Transverse colon (tissue), 4 donors: ENCODE results near the gene FCAR.
"Not testable (repeated sequence)": the region's sequence is repeated elsewhere in the genome, so short reads cannot be mapped to it uniquely, and the experiment has no call there.

Experiments used
- CTCF ChIP-seq, 5 experiments: fragments of 200-600 bp in 3 of 5; fragments of 450-650 bp in 2 of 5; sonication (generic) in 3 of 5; IDR thresholded peaks; 1 replicate in 2 of 5; 2 replicates in 3 of 5; pipeline ENCODE4 v1.5.1; 2016 to 2017; ENCODE audit warnings: antibody characterized with exemption in 5 of 5, inconsistent platforms in 3 of 5, mild to moderate bottlenecking in 2 of 5, moderate library complexity in 1 of 5
- EP300 ChIP-seq: sonication (generic); formaldehyde crosslinking; IDR thresholded peaks from one replicate; pipeline ENCODE4 v1.6.1; 2017; ENCODE audit warnings: antibody characterized with exemption, low read depth
- POLR2A ChIP-seq: fragments of 450-650 bp; IDR thresholded peaks from one replicate; pipeline ENCODE4 v1.6.1; 2016; ENCODE audit warnings: antibody characterized with exemption, mild to moderate bottlenecking, moderate library complexity
- POLR2AphosphoS5 ChIP-seq, 3 donors: sonication (generic); formaldehyde crosslinking; IDR thresholded peaks; one replicate each; pipeline ENCODE4 v1.6.1; 2016; ENCODE audit warnings: antibody characterized with exemption in 3 of 3

- not testable (repeated sequence) for TF ChIP-seq POLR2A; CTCF (IDR thresholded peaks at IDR 0.05); POLR2AphosphoS5 (IDR thresholded peaks at IDR 0.05); EP300
Measured at GRCh38 chr19:54843171-54843570, 30.9 kb upstream of the FCAR start.
